Panc1 (cell line): ENCODE results near the gene ATRNL1. TPM values are rescaled to one million over a fixed set of nuclear protein-coding genes. Genes with fewer than 3 reads are reported as not detected.

ENCODE experiments used
- ATAC-seq: fragments of 200-7000 bp; cut with Tn5 transposase; 2 replicates; pipeline ENCODE4 v1.9.1; 2020; ENCODE audit warnings: mild to moderate bottlenecking, moderate library complexity
- BruUV-seq: library from RNA; stranded (reverse); fragments of 400-500 nt; replicated peaks from 2 replicates; lab custom pipeline; 2021; lab: Mats Ljungman, UMichigan
- CTCF ChIA-PET: fragments of 300-600 bp; sonication (Branson Sonifier 250); formaldehyde crosslinking; loops from one replicate; lab custom pipeline; 2022; ENCODE audit warnings: antibody characterized with exemption; lab: Charles Lee
- POLR2A ChIA-PET: fragments of 300-600 bp; sonication (Branson Sonifier 250); formaldehyde crosslinking; loops from one replicate; lab custom pipeline; 2022; ENCODE audit warnings: antibody characterized with exemption; lab: Charles Lee
- DNase-seq: peaks from one replicate; pipeline ENCODE4 v3.0.0-alpha.2; 2010; ENCODE audit warnings: low read depth, low spot score
- H3K27ac ChIP-seq: 2 replicates; pipeline ENCODE4 v1.5.1; 2011; ENCODE audit warnings: mild to moderate bottlenecking, low read length, inconsistent platforms
- H3K27me3 ChIP-seq: fragments of 200-500 bp; sonication (Bioruptor generic); 2 replicates; pipeline ENCODE4 v1.6.0; 2014; ENCODE audit warnings: low read length, inconsistent platforms; ENCODE audit not compliant: control insufficient read depth, insufficient read depth
- H3K36me3 ChIP-seq: fragments of 200-500 bp; sonication (Bioruptor generic); 2 replicates; pipeline ENCODE4 v1.5.1; 2014; ENCODE audit warnings: inconsistent platforms, mild to moderate bottlenecking, low read length, moderate library complexity; ENCODE audit not compliant: control insufficient read depth, insufficient read depth
- H3K4me1 ChIP-seq: 2 replicates; pipeline ENCODE4 v1.5.1; 2011; ENCODE audit warnings: inconsistent platforms, mild to moderate bottlenecking, low read length, moderate library complexity; ENCODE audit not compliant: control insufficient read depth, insufficient read depth
- H3K4me3 ChIP-seq, 2 experiments: 2 replicates each; pipeline ENCODE4 v1.5.1; 2011 to 2012; ENCODE audit warnings: low read depth in 2 of 2, low read length in 2 of 2, mild to moderate bottlenecking in 2 of 2, inconsistent platforms in 1 of 2, moderate library complexity in 1 of 2
- H3K9me3 ChIP-seq: fragments of 200-500 bp; sonication (Bioruptor generic); 2 replicates; pipeline ENCODE4 v1.5.1; 2014; ENCODE audit warnings: low read depth, mild to moderate bottlenecking, inconsistent platforms, low read length, moderate library complexity; ENCODE audit not compliant: control insufficient read depth, insufficient read depth
- CTCF ChIP-seq: fragments of 450-650 bp; IDR thresholded peaks from 2 replicates; pipeline ENCODE4 v1.5.1; 2017; ENCODE audit warnings: mild to moderate bottlenecking
- POLR2AphosphoS5 ChIP-seq: IDR thresholded peaks from 2 replicates; pipeline ENCODE4 v1.6.1; 2012; ENCODE audit warnings: mild to moderate bottlenecking, low read depth, low read length, moderate library complexity
- REST ChIP-seq, 2 experiments: IDR thresholded peaks; 2 replicates each; pipeline ENCODE4 v1.6.1; 2011 to 2012; ENCODE audit warnings: low read depth in 2 of 2, control low read depth in 1 of 2, low read length in 1 of 2, mild to moderate bottlenecking in 1 of 2, moderate library complexity in 1 of 2; ENCODE audit not compliant: insufficient read depth in 1 of 2
- SIN3A ChIP-seq: IDR thresholded peaks from 2 replicates; pipeline ENCODE4 v1.6.1; 2012; ENCODE audit warnings: low read depth, mild to moderate bottlenecking, low read length, moderate library complexity, borderline replicate concordance; ENCODE audit not compliant: insufficient read depth
- TCF7L2 ChIP-seq: IDR thresholded peaks from 2 replicates; pipeline ENCODE4 v1.6.1; 2011; ENCODE audit warnings: mild to moderate bottlenecking, low read depth, low read length, inconsistent platforms
- in situ Hi-C: cut with HindIII; loops from 2 replicates; pipeline ENCODE4 v1.10.0; 2016; ENCODE audit warnings: low sequenced_read_pairs, low pct_unique_long_range_greater_than_20kb
- intact Hi-C: fragments of 100-400 bp; cut with micrococcal nuclease; formaldehyde crosslinking; loops from one replicate; pipeline ENCODE4 v1.10.0; 2022; ENCODE audit not compliant: unreplicated experiment
- total RNA-seq: library from RNA; stranded (reverse); gene quantifications from one replicate; pipeline ENCODE4 v1.2.1, GENCODE V29; 2021; ENCODE audit not compliant: unreplicated experiment

ATRNL1 gene
- total RNA-seq, 1 experiment from 2014 or later, result 17.1 TPM

GRCh38 chr10:115936926-115937767 is 844.0 kb downstream of the ATRNL1 start:
- ATAC-seq (no peak), DNase-seq (no peak)
- Histone ChIP-seq H3K36me3 (no peaks in the 10 kb centered on the region), H3K27me3 (no peaks in the 10 kb centered on the region), H3K27ac (no peak overlapping the region), H3K9me3 (no peaks in the 10 kb centered on the region), H3K4me1 (no peaks in the 10 kb centered on the region), H3K4me3 (no peak overlapping the region)
- intact Hi-C loops (no loop called here), in situ Hi-C loops (no loop called here)
- no TSS peak for BruUV-seq
- no peak for TF ChIP-seq SIN3A
- no peak for TF ChIP-seq POLR2AphosphoS5
- no peak for TF ChIP-seq TCF7L2
- TF ChIP-seq REST (IDR thresholded peaks at IDR 0.05; ENCODE audit: insufficient read depth in 1 of 2, low read depth in 2 of 2, low read length in 1 of 2), result no peak
- no peak for TF ChIP-seq CTCF
- ChIA-PET CTCF (no interaction called here), POLR2A (no interaction called here)

GRCh38 chr10:115937768-115938056 is 844.5 kb downstream of the ATRNL1 start:
- Histone ChIP-seq H3K27ac (no peak overlapping the region), H3K4me3 (no peak overlapping the region), H3K9me3 (no peaks in the 10 kb centered on the region), H3K36me3 (no peaks in the 10 kb centered on the region), H3K27me3 (no peaks in the 10 kb centered on the region), H3K4me1 (no peaks in the 10 kb centered on the region)
- POLR2A ChIA-PET, result no interaction called here
- intact Hi-C loops, result no loop called here
- no peak for DNase-seq
- ATAC-seq, result no peak
- CTCF ChIA-PET, result no interaction called here
- no TSS peak for BruUV-seq
- TF ChIP-seq TCF7L2 (no peak), CTCF (no peak), POLR2AphosphoS5 (no peak)
- in situ Hi-C loops, result no loop called here
